Measurements from ENCODE around the gene PEAK1.
"Not testable (repeated sequence)": the region's sequence is repeated elsewhere in the genome, so short reads cannot be mapped to it uniquely, and the experiment has no call there.

The PEAK1 gene

DNA sequence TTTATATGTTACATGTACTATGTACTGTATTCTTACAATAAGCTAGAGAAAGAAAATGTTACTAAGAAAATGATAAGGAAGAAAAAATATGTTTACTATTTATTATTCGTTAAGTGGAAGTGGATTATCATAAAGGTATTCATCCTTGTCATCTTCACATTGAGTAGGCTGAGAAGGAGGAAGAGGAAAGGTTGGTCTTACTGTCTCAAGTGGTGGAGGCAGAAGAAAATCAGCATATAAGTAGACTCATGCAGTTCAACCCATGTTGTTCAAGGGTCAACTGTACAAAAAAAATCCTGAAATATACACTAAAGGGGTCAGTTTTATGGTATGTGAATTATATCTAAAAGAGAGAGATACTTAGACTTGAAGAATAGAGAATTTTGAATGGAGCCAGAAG, 6.5 kb upstream of the PEAK1 start:
- no peak for DNase-seq

DNA sequence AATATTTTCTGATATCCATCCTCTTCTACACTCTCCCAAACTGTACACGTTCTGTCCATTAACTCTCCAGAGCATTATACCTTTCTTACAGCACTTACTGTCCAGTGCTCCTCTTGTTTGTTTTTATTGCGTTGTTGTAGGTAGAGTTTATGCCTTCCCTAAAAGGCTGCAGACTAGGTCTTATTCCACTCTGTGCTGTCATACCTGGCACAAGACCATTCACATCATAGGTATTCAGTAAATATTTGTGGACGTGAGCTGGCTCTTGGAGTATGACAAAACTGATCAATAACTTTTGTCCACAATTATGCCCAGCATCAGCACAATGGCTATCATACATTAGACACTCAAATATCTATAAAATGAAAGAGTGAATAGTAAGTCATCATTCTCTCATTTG, 5.2 kb upstream of the PEAK1 start:
- DNase-seq, result no peak

- DNase-seq, result peak in 2 of 56 donors; percentile 12 to 30
These were observed 1.4 kb upstream of the PEAK1 start for GRCh38 chr15:77421370-77421700.

DNA sequence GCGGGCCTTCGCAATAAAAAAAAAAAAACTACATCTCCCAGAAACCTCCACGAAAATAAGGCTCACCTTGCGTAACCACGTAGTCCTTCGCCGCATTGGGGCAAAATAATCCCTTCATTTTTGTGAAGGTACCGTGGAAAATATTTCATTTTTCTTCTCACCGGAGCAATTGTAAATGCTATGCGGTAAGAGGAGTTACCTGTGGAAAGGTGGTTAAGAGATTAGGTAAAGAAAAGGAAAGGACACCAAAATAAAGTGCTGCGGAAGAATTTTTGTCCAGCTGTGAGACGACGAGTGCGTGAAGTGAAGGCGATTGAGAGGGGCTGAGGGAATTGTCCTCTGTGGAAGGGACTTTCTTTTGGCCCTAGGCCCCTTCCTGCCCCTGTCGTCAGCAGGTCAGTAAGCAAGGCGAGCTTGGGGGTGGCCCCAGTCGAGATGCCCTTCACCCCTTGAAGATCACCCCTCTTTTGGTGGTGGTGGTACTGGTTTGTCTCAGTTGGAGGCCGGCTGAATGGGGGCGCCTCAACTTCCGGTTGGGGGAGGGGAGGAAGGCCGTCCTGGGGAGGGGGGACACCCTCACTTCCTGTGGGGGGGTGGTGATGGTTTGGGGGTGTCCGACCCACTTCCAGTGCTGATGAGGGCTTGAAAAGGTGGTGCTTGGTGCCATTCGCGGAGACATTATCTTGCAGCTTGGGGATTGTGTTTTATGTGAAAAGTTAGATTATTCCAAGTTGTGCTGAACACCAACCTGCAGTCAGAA, 886 bp upstream of the PEAK1 start, which contains the start of gene HMG20A:
TSS of gene HMG20A (plus strand) at position 279 of the 760 bp plus-strand sequence. CDS start 37,520 bp downstream, outside the sequence.
- DNase-seq, result peak in 52 of 56 donors; percentile 12 to 87 (median 58)

GRCh38 chr15:77418966-77419835, 703 bp downstream of the PEAK1 start:
- DNase-seq, result peak in 39 of 56 donors; percentile 13 to 72 (median 44)

DNA sequence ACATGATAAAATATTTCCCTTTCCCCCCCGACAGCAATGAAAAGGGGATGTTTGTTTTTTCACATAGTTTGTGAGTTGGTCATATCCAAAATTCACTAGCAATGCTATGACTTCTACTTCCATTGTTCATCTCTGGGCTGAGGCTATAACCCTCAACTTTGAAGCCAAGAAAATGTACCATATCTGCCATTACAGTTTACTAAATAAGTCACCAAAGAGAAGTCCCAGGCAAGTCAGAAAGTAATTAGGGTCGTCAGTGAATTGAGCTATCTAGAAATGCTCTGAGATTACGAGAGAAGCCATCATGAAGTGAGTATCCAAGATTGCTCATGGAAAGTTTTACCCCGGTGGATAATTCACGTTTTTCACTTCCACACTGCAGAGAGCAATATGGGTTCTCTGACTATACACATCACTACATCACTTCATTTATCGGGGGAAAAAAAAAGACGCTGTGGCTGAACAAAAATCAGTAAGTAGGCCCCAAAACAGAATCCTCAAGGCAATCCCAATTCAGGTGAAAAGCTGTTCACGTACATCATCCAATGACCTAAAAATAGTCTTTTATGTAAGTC, 1.4 kb downstream of the PEAK1 start:
- DNase-seq, result no peak

- no peak for DNase-seq
These were observed 2.3 kb downstream of the PEAK1 start for GRCh38 chr15:77417602-77418001.

DNA sequence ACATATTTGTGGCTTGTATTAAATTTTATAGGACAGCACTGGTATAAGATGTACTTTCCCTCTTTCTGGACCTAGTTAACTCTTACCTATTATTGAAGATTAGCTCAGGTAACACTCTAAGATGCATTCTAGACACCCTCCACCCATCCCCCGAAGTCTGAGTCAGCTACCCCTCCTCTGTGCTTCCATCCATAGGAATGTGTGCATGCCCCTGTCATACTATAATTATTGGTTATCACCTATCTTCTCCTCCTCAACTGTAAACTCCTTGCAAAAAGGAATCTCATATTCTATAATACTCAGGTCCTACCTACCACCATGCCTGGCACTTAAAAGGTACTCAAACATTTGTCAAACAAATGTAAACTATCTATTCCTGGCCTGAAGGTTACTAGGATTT, 3.0 kb downstream of the PEAK1 start:
- no peak for DNase-seq

- no peak for DNase-seq
These were observed 3.8 kb downstream of the PEAK1 start for GRCh38 chr15:77416148-77416455.

DNA sequence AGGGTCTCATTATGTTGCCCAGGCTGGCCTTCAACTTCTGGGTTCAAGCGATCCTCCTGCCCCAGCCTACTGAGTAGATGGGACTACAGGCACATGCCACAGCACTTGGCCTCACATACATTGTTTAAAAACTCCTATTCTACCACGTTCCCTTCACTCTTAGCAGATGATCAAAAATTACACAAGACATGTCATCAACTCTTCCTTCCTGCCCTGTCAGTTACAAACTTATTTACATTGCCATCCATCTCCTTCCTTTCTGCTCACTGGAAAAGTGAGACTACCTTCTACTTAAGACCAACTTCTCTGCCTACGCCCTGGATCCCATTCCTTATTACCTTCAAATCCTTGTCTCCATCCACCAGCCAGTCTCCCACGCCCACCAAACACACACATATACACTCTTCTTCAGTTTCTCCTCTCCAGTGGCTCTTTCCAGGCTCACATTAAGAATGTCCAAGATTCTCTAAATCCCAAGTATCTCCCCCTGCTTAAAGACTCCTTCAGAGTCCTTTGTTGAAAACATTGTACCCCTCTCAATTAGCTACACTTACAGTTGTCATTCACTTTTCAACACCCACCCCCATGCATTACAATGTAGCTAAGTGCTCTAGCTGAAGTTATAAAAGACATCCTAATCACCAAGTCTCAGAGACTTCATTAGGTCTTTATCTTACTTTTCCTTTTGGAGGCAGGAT, 4.3 kb downstream of the PEAK1 start:
- no peak for DNase-seq

DNA sequence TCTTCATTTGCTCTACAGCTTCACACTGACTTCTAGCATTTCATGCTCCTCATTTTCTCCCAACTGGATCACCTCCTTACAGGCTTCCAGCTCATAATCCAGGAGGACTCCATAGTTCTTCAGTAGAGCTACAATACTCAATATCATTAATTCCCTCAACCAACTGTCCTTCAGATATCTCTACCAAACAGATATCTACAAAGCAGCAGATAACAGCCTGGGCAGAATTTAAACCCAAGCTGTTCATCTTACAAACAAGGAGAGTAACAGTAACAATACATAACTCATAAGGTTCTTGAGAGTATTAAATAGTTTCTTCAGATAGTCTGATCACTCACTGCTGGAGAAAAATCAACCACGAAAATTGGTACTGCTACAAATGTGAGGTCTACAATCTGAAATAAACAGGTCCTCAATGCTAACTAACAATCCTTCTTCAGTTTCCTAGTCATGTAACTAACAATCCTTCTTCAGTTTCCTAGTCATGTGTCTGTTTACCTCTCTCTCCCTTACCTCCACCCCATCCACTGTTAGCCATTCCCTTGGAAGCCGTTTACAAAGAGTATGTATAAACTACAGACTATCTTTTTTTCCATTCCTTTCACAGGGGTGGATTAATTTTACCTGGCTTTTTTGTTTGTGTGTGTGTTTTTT, 5.0 kb downstream of the PEAK1 start:
- DNase-seq, result no peak

DNA sequence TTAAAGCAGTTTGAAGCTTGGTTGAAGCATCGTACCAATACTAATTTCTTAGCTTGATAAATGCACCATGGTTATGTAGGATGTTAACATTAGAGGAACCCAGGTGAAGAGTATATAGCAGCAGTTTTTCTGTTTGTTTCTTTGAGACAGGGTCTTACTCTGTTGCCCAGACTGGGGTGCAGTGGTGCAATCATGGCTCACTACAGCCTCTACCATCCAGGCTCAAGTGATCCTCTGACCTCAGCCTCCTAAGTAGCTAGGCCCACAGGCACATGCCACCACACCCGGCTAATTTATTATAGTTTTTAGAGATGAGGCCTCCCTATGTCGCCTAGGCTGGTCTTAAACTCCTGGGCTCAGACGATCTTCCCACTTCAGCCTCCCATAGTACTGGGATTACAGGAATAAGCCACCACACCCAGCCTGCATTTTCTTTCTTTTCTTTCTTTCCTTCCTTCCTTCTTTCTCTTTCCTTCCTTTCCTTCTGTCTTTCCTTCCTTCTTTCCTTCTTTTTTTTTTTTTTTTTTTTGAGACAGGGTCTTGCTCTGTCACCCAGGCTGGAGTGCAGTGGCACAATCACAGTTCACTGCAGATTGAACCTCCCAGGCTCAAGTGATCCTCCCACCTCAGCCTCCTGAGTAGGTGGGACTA, 6.1 kb downstream of the PEAK1 start:
- no peak for DNase-seq

DNA sequence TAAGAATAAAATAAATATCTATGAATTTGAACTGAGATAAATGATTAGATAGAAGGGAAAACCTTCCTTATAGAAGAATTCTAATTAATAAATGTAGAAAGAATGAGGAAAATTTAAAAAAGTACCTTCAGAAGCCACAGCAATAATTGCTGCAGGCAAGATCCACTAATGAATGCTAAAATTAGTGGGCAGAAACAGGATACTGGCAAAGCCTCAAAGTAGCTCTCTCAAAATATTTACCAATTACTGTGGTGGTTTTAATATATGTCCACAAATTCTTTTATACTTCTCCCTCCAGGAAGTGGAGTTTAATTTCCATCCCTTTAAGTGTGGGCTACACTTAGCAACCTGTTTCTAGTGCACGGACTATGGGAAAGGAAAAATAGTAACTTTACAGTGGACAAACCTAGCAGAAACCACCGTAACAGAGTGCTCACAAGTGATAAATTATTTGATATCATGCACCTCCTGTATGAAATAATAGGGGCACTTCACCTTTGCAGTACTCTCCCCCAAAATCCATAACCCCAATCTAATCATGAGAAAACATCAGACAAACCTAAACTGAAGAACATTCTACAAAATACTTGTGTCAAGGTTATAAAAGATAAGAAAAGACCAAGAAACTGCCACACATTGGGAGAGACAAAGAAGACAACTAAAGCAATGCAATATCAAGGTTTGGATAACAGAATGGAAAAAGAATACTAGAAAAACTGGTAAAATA, 6.8 kb downstream of the PEAK1 start:
- DNase-seq, result no peak

GRCh38 chr15:77411619-77411976, 8.3 kb downstream of the PEAK1 start:
- no peak for DNase-seq

DNA sequence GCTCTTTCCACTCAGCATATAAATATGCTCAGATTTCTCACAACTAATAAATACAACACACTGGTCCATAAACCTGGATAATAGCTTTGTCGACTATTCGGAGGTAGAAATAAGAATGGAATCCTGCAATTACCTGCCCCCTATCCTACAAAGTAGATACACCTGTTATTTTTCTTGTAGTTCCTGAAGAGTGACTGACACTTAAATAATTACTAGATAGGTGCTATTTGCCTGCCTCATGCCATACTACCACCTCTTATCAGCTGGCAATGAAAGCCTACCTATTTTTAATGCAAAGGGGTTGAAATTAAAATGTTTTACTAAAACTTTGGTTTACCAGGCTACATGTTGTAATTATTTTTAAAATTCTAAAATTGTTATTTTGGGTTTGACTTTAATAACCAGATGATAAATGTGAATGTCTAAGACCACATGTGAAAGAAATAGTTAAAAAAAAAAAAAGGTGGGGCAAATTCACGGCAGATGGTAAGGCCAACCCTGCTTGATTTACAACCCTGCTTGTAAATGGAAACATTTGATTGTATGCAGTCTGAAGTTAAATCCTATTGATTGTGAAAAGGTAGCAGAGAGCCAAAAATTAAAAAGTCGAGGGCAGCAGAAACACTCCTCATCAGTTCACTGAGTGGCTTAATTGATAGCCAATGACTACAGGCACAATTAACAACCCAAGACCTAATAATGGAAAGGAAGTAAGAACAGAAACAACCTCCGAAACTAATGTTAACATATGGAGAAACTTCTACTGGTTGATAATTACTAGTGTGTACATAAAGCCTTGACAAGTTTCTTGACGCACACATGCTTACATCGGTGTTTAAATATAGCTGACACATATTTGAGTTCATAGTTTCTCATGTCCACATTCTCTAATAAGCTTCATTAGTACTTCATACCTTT, 8.9 kb downstream of the PEAK1 start:
- DNase-seq, result no peak

DNA sequence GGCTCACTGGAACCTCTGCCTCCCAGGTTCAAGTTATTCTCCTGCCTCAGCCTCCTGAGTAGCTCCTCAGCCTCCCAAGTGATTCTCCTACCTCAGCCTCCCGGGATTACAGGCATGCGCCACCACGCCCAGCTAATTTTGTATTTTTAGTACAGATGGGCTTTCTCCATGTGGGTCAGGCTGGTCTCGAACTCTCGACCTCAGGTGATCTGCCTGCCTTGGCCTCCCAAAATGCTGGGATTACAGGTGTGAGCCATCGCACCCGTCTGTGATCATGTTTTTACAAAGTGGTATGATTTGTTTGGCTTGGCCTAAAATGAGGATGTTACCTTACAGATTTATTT, 9.8 kb downstream of the PEAK1 start:
- DNase-seq, result not testable (repeated sequence)

GRCh38 chr15:77409259-77410156, 10.4 kb downstream of the PEAK1 start:
- DNase-seq, result peak in 1 of 56 donors; percentile 19

DNA sequence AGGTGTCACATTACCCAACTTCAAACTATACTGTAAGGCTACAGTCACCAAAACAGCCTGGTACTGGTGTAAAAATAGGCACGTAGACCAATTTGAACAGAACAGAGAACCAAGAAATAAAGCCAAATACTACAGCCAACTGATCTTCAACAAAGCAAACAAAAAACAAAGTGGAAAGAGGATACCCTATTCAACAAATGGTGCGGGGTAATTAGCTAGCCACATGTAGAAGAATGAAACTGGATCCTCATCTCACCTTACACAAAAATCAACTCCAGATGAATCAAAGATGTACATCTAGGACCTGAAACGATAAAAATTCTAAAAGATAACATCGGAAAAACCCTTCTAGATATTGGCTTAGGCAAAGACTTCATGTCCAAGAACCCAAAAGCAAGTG, 13.1 kb downstream of the PEAK1 start:
- DNase-seq, result no peak
